Measurements from ENCODE around the gene CPE.

Gene CPE

DNA sequence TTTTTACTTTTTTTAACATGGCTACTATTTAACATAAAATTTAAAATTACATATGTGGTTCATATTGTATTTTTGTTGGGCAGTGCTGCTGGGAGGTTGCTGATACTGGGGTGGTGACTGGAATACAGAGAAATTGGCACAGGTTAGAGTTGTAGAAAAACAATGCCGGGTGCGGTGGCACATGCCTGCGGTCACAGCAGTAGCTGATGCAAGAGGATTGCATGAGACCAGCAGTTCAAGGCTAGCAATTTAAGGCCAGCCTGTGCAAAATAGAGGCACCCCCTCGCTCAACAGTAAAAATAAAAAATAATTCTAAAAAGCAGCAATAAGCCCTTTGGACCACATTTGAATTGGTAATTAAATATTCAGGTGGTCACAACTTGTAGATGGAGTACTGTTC lies 11.8 kb upstream of the CPE start:
- DNase-seq (ENCODE audit: low read depth): no peak

- no peak for DNase-seq (ENCODE audit: low read depth)
Measured at GRCh38 chr4:165368114-165368513, 10.7 kb upstream of the CPE start.

DNA sequence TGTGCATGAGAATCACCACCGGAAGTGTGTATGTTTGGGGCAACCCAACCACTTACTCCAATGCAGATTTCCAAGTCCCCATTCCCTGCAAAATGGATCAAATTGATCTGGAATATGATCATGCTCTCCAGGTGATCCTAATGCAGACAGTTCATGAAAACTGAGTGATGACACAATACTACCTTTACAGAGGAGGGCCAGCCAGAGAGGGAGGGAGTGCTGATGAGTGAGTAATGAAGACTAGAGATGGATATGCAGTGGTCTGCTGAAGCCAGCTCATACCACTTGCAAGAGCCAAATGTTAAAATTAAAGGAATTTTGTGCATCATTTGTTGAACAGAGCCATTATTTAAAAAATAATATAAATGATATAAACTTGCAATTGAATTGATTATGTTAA lies 10.2 kb upstream of the CPE start:
- no peak for DNase-seq (ENCODE audit: low read depth)

GRCh38 chr4:165369522-165369921 lies 9.3 kb upstream of the CPE start:
- no peak for DNase-seq (ENCODE audit: low read depth)

- DNase-seq (ENCODE audit: low read depth): no peak
Measured at GRCh38 chr4:165370530-165370929, 8.3 kb upstream of the CPE start.

- DNase-seq (ENCODE audit: low read depth): no peak
Measured at GRCh38 chr4:165375465-165375864, 3.3 kb upstream of the CPE start.

- DNase-seq (ENCODE audit: low read depth): no peak
Measured at GRCh38 chr4:165378398-165378744, 437 bp upstream of the CPE start.

DNA sequence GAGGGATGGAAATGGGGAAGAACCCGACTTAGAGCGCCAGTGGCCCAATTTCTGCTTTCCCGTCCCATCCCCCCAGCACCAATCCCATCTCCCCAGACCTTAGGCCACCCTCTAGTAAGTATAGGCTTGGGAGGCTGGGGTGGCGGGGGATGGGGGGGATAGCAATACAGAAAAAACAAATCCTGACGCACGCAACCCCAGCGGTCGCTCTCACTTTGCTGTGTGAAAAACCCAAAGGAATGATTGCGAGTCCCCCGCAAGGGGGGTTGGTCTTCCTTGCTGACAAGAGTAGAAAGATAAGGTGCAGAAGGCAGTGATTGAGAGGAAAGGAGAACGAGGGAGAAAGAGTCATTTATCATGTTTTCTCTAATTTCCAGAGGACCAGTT lies 863 bp downstream of the CPE start:
- DNase-seq (ENCODE audit: low read depth): no peak

GRCh38 chr4:165380805-165381204 lies 2.0 kb downstream of the CPE start:
- no peak for DNase-seq (ENCODE audit: low read depth)

DNA sequence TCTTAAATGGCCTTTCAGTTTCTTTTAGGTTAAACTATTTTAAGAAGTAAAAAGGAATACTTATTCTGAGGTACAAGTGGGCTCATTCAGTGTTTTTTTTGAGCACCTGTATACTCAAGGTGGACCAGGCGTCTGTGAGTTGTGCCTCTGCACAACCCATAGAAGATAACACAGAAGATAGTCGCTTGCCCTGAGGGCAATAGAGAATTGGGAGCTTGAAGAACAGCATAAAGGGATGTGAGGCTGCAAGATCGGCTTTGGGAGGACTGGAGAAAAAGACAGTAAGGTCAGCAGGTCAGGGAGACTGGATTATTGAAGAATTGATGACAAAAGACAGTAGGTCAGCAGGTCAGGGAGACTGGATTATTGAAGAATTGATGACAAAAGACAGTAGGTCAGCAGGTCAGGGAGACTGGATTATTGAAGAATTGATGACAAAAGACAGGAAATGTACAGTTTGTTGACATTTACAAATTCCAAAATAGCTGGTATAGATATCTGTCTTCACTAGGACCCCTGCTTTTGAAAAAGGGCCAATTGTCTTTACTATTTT lies 3.1 kb downstream of the CPE start:
- no peak for DNase-seq (ENCODE audit: low read depth)

DNA sequence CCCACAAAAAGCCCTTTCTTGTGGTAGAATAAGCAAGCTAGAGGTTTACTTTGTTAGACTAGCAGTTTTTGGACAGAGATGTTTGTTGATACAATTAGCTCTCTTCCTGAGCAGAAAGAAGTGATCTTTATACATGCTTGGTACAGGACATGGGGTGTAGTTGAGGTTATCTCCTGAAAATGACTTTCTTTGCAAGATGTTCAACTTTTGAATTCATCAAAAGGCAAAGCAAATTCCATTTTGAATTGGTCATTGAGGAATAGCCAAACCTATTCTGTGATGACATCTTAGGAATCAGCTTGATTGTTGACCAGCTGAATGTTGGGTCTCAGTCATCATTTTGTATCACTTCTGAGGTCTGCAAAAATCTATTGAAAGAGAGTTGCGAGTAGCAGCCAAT lies 3.8 kb downstream of the CPE start:
- DNase-seq (ENCODE audit: low read depth): no peak

DNA sequence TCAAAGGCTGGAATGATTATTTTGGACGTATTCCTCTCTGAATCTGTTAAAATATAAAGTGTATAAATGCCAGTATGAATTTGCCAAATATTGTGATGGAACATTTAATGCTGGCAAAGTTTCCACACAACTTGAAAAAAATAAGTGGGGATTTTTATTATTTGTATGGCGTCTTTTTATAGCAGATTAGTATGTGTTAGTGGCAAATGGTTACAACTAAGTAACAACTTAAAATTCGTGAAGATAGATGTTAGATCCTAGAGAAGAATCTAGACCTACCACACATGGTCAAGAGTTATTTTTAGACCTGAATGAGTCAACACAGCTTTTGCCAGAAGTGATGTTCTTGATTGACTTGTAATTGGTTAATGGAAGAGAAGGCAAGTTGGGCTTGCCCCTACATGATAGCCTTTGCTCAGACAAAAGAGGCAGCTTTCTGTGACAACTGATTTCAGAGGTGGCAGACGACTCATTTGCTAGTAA lies 4.8 kb downstream of the CPE start:
- DNase-seq (ENCODE audit: low read depth): no peak

GRCh38 chr4:165384186-165384585 lies 5.4 kb downstream of the CPE start:
- DNase-seq (ENCODE audit: low read depth): no peak

DNA sequence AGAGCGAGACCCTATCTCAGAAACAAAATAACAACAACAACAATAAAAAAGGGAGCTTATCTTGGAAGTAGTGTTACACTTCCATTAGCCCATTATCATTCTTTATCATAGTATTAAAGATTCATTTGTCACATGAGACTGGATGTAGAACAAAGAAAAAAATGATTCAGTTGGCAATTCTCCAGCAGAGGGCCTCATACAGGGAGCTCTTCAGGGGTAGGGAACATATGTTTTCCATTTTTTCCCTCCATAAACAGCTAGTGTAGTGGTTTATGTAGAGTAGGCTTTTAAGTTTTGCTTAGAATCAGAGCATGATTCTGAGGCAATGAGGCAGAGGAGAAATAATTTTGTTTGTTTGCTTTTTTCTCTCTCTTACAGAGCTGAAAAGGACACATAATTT lies 5.8 kb downstream of the CPE start:
- no peak for DNase-seq (ENCODE audit: low read depth)

DNA sequence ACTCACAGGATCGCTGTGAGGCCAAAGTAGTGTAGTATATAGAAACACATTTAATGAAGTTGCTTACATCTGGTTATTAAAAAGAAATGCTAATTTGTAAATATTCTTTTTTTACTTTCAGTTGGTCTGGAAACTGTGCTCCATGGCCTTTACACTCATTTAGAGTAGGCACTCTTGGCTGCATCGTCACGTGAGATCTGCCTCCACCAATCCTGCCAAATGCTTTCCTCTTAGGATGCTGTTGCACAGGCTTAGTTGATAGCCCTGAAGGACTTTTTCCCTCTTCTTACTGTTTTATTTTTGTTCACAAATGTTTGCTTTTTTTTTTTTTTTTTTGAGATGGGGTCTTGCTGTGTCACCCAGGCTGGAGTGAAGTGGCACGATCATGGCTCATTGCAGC lies 6.3 kb downstream of the CPE start:
- DNase-seq (ENCODE audit: low read depth): no peak

DNA sequence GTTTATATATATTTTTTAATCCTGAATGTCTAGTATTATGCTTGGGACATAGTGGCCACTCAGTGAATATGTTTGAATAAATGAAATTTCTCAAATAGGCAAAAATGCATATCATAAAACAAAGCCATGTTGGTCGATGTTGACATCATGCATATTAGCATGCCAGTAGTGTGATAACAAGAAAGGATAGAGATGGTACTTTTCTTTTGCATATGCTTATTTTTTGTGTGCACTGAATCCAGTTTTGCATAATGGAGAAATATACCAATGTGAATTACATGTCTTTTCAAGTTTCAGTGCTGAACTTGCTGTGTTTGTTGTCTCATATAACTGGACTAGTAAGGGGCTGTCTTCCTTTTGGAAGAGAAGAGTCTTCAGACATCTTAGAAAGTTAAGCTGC lies 7.5 kb downstream of the CPE start:
- DNase-seq (ENCODE audit: low read depth): no peak

DNA sequence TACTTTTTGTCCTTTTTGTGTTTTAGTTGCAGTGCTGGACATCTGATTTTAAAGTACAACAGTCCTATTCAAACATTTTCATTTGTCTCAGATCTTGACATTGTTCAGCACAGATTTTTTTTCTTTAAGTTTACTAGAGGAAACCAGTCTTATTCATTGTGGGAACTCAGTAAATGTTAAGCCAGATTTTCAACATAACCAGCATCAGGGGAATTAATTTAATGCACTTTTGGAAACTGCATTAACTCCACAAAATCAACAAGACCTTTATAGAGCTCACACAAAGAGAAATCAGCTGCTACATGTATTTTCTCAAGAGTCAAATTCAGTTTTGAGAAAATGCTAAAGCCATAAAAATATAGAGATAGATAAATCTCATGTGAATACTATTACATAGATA lies 9.9 kb downstream of the CPE start:
- DNase-seq (ENCODE audit: low read depth): no peak

GRCh38 chr4:165393051-165393450 lies 14.2 kb downstream of the CPE start:
- DNase-seq (ENCODE audit: low read depth): no peak

DNA sequence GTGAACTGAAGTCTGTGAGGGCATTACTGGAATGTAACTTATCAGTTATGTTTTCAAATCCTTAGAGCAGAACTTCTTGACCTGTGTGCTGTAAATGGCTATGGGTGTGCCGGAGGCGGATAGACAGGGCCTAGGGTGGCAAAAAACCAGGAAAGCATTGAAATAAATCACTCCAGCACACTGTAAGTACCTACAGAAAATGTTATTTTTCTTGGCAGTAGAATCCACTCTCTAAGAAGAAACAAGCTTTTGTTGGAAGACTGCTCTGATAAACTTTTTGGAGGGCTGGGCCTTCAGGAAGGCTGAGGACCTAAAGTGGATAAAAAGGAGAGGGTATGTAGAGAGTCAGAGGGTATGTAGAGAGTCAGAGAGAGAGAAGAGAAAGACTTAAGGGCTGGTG lies 14.9 kb downstream of the CPE start:
- DNase-seq (ENCODE audit: low read depth): no peak

GRCh38 chr4:165394275-165394674 lies 15.5 kb downstream of the CPE start:
- DNase-seq (ENCODE audit: low read depth): no peak

- no peak for DNase-seq (ENCODE audit: low read depth)
Measured at GRCh38 chr4:165398570-165398969, 19.8 kb downstream of the CPE start.

DNA sequence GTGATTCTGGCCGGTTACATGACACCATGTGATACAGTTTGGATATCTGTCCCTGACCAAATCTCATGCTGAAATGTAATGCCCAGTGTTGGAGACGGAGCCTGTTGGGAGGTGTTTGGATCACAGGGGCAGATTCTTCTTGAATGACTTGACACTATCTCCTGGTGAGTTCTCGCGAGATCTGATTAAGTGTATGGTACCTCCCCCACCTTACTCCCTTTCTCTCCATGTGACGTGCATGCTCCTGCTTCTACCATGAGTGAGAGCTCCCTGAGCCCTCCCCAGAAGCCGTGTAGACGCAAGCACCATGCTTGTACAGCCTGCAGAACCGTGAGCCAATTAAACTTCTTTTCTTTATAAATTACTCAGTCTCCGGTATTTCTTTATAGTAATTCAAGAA lies 23.6 kb downstream of the CPE start:
- DNase-seq (ENCODE audit: low read depth): no peak

GRCh38 chr4:165403048-165403447 lies 24.2 kb downstream of the CPE start:
- DNase-seq (ENCODE audit: low read depth): no peak

GRCh38 chr4:165403637-165404036 lies 24.8 kb downstream of the CPE start:
- DNase-seq (ENCODE audit: low read depth): no peak

DNA sequence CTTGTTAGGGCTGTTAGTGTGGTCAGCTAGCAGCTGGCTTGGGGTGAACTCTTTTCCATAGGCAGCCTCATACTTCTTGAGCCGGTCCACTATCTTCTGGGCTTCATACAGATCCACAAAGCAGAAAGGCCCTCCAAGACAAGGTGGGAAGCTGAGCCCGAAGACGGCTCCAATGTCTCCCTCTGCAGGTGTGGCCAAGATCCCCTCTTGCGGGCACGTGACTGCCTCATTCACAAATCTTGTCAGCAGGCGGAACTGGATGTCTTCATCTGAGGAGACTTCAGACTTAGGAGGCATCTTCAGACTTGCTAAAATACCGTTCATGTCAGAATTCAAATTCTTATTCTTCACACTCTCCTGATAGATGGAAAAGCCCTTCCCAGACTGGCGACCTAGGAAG lies 25.3 kb downstream of the CPE start:
- no peak for DNase-seq (ENCODE audit: low read depth)
